Body of pancreas (tissue), 4 donors: ENCODE data around the gene RAD1. TPM values are rescaled to one million over a fixed set of nuclear protein-coding genes. Genes with fewer than 3 reads are reported as not detected.

Source experiments
- ATAC-seq: fragments of 150-250 bp; one replicate; pipeline ENCODE4 v1.9.1; 2016
- DNase-seq, 4 donors: peaks; one replicate each; pipeline ENCODE4 v3.0.0-alpha.2; 2019
- H3K27ac ChIP-seq, 4 donors: fragments of 200-600 bp; sonication (generic); 1 replicate in 3 of 4; 2 replicates in 1 of 4; pipeline versions ENCODE4 v1.5.1 to v1.6.1; 2016 to 2019; ENCODE audit warnings: mild to moderate bottlenecking in 1 of 4, mixed read lengths in 1 of 4, moderate library complexity in 1 of 4
- H3K27me3 ChIP-seq, 2 donors: fragments of 200-600 bp; sonication (generic); one replicate each; pipeline ENCODE4 v1.6.0; 2016; ENCODE audit warnings: mild to moderate bottlenecking in 1 of 2
- H3K36me3 ChIP-seq, 2 donors: fragments of 200-600 bp; sonication (generic); replicated peaks in 1 of 2; 2 replicates each; pipeline ENCODE4 v1.5.1; 2016; ENCODE audit warnings: low read depth in 2 of 2; ENCODE audit not compliant: insufficient read depth in 1 of 2
- H3K4me1 ChIP-seq: fragments of 200-600 bp; sonication (generic); one replicate; pipeline ENCODE4 v1.6.0; 2016
- H3K4me3 ChIP-seq, 2 donors: fragments of 200-600 bp; sonication (generic); 1 replicate in 1 of 2; 2 replicates in 1 of 2; pipeline ENCODE4 v1.5.1; 2016 to 2019
- H3K9me3 ChIP-seq, 3 donors: fragments of 200-600 bp; sonication (generic); 1 replicate in 2 of 3; 2 replicates in 1 of 3; pipeline ENCODE4 v1.5.1; 2016
- POLR2A ChIP-seq, 3 donors: fragments of 450-650 bp; IDR thresholded peaks; one replicate each; pipeline ENCODE4 v1.6.1; 2016; ENCODE audit warnings: antibody characterized with exemption in 3 of 3, mild to moderate bottlenecking in 2 of 3
- WGBS, 2 donors: methylation state at CpG; one replicate each; pipeline ENCODE4 v1.1.5; 2017; 5-methylcytosine and 5-hydroxymethylcytosine counted together
- intact Hi-C: fragments of 100-400 bp; cut with DNase I; formaldehyde crosslinking; loops from one replicate; pipeline ENCODE4 v1.15.1; 2023
- total RNA-seq, 2 donors: library from RNA; depleted of rRNA; stranded (reverse); fragments of >200 nt; gene quantifications; one replicate each; pipeline ENCODE4 v1.1.0, GENCODE V29; 2016
- TF ChIP-seq, protein P1 (sequence below), 7 experiments: fragments of 450-650 bp in 4 of 7; fragments of 200-600 bp in 3 of 7; sonication (generic) in 3 of 7; IDR thresholded peaks; one replicate each; pipeline ENCODE4 v1.5.1; 2016 to 2019; ENCODE audit warnings: antibody characterized with exemption in 7 of 7

Gene RAD1
- total RNA-seq, 2 donors from 2014 or later = 4.0 to 8.6 TPM

DNA sequence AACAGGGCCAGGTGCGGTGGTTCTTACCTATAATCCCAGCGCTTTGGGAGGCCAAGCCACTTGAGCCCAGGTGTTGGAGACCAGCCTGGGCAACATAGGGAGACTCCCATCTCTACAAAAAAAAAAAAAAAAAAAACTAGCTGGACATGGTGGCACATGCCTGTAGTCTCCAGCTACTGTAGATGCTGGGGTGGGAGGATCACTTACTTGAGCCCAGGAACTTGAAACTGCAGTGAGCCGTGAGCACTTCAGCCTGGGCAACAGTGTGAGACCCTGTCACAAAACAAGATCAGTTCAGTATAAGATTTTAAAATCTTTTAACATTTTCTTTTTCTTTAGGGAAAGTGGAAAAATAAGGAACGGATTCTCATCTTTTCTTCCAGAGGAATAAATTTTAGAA lies 2.7 kb upstream of the RAD1 start:
- intact Hi-C loops = no loop called here
- H3K27ac ChIP-seq = no peak overlapping the region
- TF ChIP-seq, protein P1, sequence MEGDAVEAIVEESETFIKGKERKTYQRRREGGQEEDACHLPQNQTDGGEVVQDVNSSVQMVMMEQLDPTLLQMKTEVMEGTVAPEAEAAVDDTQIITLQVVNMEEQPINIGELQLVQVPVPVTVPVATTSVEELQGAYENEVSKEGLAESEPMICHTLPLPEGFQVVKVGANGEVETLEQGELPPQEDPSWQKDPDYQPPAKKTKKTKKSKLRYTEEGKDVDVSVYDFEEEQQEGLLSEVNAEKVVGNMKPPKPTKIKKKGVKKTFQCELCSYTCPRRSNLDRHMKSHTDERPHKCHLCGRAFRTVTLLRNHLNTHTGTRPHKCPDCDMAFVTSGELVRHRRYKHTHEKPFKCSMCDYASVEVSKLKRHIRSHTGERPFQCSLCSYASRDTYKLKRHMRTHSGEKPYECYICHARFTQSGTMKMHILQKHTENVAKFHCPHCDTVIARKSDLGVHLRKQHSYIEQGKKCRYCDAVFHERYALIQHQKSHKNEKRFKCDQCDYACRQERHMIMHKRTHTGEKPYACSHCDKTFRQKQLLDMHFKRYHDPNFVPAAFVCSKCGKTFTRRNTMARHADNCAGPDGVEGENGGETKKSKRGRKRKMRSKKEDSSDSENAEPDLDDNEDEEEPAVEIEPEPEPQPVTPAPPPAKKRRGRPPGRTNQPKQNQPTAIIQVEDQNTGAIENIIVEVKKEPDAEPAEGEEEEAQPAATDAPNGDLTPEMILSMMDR (IDR thresholded peaks at IDR 0.05) = no peak
- no peak for TF ChIP-seq POLR2A (IDR thresholded peaks at IDR 0.05)
- no peak overlapping the region for H3K4me3 ChIP-seq
- peaks cover 0 to 8% of the 10 kb centered on the region in 2 donors for H3K36me3 ChIP-seq
- ATAC-seq = no peak
- 81 to 87% methylated on average over 4 of the region's 4 CpGs for WGBS, 2 donors
- H3K4me1 ChIP-seq = peaks cover 27% of the 10 kb centered on the region
- no peaks in the 10 kb centered on the region for H3K9me3 ChIP-seq
- H3K27me3 ChIP-seq = no peaks in the 10 kb centered on the region
- DNase-seq = no peak

DNA sequence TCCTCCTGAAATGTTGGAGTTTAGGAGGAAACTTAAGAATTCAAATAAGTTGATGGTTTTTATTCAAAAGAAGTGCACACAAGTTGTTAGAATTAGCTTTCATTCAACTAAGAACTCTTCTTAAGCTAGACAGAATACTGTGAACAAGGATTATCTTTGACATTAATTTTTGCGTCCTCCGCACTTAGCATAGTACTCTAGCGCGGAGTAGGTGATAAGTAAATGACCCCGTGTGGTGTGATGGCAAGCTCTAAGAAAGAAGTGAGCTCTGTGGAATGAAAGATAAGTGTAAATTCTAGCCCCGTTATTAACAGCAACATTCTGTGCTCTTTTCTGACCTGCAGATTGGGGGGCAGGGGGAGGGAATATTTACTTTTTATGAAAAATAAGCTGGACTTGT lies 1.2 kb upstream of the RAD1 start:
- H3K36me3 ChIP-seq = no peaks in the 10 kb centered on the region
- H3K27me3 ChIP-seq = no peaks in the 10 kb centered on the region
- H3K4me1 ChIP-seq = peaks cover 27% of the 10 kb centered on the region
- no peak overlapping the region for H3K27ac ChIP-seq
- 12 to 15% methylated on average over 6 of the region's 6 CpGs for WGBS, 2 donors
- no peaks in the 10 kb centered on the region for H3K9me3 ChIP-seq
- H3K4me3 ChIP-seq = no peak overlapping the region
- no peak for DNase-seq
- TF ChIP-seq, protein P1 (IDR thresholded peaks at IDR 0.05) = no peak
- TF ChIP-seq POLR2A (IDR thresholded peaks at IDR 0.05) = no peak
- intact Hi-C loops = no loop called here
- ATAC-seq = no peak

DNA sequence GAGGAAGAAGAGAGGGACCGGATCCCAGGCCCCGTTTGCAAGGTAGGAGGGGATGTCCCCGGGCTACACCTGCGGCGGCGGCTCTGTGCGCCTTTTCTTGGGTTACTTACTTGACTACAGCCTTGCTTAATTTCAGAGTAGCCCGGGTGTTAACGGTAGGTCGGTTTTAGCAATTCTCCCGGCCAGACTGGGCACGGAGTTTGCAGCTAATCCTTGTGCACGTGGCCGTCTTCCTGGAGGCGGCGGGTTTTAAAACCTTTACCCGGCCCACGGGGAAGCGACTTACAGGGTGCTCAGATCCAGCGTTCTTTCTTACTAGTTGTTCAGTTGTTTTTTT lies 520 bp upstream of the RAD1 start:
- ATAC-seq (peak; percentile 5), DNase-seq (no peak)
- peak overlapping the region; percentile 81 to 96 for H3K4me3 ChIP-seq
- WGBS, 2 donors = 0 to 1% methylated on average over 19 to 20 of the region's 20 CpGs
- H3K9me3 ChIP-seq = no peaks in the 10 kb centered on the region
- peaks cover 27% of the 10 kb centered on the region for H3K4me1 ChIP-seq
- peak in 1 of 3 donors; percentile 8 for TF ChIP-seq POLR2A (IDR thresholded peaks at IDR 0.05)
- TF ChIP-seq, protein P1 (IDR thresholded peaks at IDR 0.05) = no peak
- peak overlapping the region; percentile 40 to 89 (median 79) for H3K27ac ChIP-seq
- no peaks in the 10 kb centered on the region for H3K36me3 ChIP-seq
- H3K27me3 ChIP-seq = no peaks in the 10 kb centered on the region
- intact Hi-C loops = no loop called here

DNA sequence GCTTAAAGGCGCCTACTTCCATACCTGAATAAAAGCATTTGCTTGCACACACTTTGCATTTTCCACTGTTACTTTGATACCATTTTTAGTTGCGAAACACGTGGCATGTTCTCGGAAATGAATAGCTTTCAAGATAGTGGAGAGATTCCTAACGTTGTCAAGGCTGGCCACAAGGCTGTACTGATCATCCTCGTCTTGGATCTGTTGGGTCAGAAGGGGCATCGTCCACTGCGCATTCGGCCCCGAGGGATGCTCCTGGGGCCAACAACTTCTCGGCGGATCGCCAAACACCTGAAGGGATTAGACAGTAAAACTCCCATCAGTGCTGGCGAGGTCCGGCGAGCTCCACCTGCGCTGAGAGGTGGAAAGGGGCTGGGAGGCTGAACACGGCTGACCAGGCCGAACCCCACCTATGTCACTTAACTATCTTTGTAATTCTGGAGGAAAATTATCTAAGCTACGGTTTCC lies 599 bp downstream of the RAD1 start:
- no peaks in the 10 kb centered on the region for H3K36me3 ChIP-seq
- ATAC-seq (peak; percentile 5), DNase-seq (peak; percentile 5 to 31 (median 22))
- WGBS, 2 donors = 1 to 2% methylated on average over 20 of the region's 20 CpGs
- H3K27me3 ChIP-seq = no peaks in the 10 kb centered on the region
- no peaks in the 10 kb centered on the region for H3K9me3 ChIP-seq
- intact Hi-C loops = no loop called here
- TF ChIP-seq, protein P1 (IDR thresholded peaks at IDR 0.05) = no peak
- TF ChIP-seq POLR2A (IDR thresholded peaks at IDR 0.05) = no peak
- peak overlapping the region; percentile 78 to 89 (median 82) for H3K27ac ChIP-seq
- peak overlapping the region; percentile 29 to 96 for H3K4me3 ChIP-seq
- H3K4me1 ChIP-seq = peaks cover 27% of the 10 kb centered on the region

DNA sequence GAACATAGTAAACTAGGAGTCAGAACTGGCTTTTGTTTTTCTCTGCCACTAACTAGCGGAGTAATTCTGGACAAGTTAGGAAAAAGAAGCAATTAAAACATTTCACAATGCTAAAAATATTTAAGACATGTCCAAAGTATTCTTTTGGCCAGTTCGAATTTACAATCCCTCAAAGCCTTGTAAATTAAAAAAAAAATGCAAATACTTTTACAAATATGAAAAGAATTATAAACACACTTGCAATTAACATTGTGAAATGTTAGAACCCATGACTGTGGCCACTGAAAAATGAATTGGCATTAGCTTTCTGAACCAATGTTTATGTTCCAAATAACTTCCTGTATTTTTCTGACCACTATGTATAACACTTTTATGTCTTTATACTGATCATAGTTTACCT lies 2.2 kb downstream of the RAD1 start:
- Histone ChIP-seq H3K36me3 (peaks cover 0 to 2% of the 10 kb centered on the region in 2 donors), H3K4me1 (peaks cover 27% of the 10 kb centered on the region), H3K27me3 (no peaks in the 10 kb centered on the region), H3K4me3 (no peak overlapping the region), H3K27ac (no peak overlapping the region), H3K9me3 (no peaks in the 10 kb centered on the region)
- intact Hi-C loops = no loop called here
- ATAC-seq (no peak), DNase-seq (no peak)
- TF ChIP-seq POLR2A (IDR thresholded peaks at IDR 0.05) = no peak
- TF ChIP-seq, protein P1 (IDR thresholded peaks at IDR 0.05) = no peak
- 80 to 89% methylated on average over 2 of the region's 2 CpGs for WGBS, 2 donors
